ENCODE results near the gene MACIR. TPM values are rescaled to one million over a fixed set of nuclear protein-coding genes. Genes with fewer than 3 reads are reported as not detected.
"Not testable (repeated sequence)": the region's sequence is repeated elsewhere in the genome, so short reads cannot be mapped to it uniquely, and the experiment has no call there.

The MACIR gene, protein sequence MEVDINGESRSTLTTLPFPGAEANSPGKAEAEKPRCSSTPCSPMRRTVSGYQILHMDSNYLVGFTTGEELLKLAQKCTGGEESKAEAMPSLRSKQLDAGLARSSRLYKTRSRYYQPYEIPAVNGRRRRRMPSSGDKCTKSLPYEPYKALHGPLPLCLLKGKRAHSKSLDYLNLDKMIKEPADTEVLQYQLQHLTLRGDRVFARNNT
- 3.7 and 7.1 TPM in 2 replicates for total RNA-seq

DNA sequence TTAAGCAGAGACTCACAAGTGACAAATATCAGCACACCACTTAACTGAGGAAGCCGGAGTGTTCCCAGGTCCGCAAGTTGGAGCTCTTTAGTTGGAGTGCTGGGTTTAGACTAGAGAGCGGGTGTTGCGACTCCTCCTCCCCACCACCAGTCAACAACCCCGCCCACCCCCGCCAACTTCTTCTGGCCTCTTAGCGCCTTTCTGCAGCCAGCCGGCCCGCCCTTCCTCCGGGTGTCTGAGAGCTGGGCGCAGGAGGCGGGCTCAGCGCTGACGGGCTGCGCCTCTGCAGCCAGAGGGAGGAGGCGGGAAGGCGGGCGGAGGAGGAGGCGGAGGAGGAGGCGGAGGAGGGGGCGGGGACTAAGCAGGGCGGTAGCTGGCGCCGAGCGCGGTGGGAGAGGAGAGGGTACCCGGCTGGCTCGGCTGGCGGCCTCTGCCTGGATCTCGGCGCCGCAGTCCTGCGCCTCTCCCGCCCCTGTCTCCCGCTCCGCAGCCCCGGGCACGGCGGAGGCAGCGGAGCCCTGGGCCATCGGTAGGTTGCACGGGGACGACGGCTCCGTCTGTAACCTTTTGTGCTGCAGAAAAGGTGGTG, at the start of gene MACIR:
MACIR (plus strand) TSS at position 396 of the 589 bp plus-strand sequence. CDS start 17,157 bp downstream, outside the sequence.
- DNase-seq (ENCODE audit: low read depth in 2 of 2) = peak; percentile 77 to 98

DNA sequence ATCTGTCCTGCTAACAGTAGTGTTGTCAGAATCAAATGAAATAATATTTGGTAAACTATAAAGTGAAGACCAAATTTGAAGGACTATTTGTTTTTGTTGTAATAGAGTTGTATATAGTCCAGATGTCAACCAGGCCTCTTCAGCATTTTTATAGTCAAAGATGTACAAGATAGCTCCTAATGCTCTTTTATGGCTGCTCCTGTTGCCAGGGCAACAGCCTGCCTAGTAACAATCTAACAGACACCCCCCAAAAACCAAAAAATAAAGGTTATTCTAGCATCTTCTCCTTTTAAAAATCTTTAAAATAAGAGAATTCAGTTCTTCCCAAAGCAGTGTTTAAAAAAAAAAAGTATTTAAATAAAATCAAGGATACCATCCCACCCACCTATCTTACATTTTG, 49.5 kb upstream of the MACIR start:
- DNase-seq (ENCODE audit: low read depth in 2 of 2) = no peak

DNA sequence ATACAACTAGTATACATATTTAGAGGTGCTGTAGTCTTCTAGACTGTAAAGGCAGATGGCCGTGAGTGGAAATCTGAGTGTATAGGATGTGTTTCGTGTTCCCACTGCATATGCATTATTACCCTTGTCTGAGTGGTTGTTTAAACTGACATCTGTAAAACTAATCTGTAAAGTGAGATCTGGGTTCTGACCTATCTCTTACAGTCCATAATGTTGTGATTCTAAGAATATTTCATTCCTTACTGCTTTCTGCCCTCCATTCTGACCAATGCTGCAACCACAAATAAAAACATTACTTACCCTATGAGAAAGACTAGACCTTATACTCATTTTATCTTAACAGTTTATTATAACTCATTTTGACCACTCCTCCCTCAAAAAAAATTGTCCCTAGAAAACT, 47.6 kb upstream of the MACIR start:
- DNase-seq (ENCODE audit: low read depth in 2 of 2) = no peak

DNA sequence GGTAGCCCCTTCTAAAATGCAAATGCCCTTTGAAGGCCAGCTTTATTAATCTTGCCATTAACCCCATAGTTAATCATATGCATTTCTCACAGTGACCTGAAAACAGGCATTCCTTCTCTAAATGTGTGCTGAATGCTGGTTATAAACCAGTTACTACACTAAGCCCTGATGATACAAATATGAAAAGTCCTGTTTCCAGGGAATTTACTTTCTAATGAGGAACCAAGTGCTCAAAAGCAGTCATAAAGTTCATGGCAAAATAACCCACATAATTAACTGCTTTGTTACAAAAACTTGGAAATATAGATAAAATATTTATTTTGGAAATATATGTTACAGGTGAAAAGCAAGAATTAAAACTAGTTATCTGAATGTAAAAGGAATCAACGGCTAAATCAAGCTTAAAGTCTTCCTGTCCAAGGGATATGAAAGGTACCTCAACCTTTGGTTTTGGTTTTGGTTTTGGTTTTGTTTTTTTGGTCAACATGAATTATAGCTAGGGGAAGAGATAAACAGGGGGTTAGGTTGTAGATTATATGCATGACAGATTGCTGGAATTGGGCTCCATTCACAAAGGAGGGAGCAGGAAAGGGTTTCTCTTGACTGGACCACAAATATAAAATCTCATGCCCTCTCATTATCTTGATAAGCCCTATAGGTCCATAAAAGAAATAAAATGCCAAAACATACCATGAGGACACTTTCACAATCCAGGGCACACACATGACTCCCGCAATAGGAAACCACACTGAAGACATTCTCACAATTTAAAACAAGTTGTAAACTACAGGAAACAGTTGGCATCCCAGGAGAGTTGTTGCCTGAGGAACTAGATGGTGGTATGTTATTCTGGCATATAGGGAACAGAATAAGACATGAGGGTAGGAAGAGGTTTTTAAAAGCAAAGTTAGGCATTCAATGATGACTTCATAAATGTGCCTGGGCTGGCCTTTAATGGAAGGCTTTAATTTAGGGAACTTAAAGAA, 46.7 kb upstream of the MACIR start:
- DNase-seq (ENCODE audit: low read depth in 2 of 2) = no peak

DNA sequence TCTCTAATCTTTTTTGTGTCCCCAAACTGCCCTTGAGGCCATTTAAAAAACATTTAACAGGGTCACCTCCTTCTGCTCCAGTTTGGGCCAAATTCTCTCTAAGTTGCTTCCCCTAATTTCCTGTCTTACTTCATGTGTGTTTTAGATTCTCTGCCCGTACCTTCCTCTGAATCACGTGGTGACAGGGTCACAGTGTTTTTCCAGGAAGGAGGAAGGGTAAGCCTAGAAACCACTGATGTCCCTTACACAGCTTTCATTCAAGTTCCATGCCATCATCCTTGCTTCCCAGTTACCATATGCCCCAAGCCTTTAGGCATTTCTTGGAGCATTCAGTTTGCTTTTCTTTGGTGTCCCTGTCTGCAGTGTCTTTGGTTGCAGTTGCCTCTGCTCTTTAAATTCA, 42.4 kb upstream of the MACIR start:
- peak; percentile 57 to 58 for DNase-seq (ENCODE audit: low read depth in 2 of 2)

DNA sequence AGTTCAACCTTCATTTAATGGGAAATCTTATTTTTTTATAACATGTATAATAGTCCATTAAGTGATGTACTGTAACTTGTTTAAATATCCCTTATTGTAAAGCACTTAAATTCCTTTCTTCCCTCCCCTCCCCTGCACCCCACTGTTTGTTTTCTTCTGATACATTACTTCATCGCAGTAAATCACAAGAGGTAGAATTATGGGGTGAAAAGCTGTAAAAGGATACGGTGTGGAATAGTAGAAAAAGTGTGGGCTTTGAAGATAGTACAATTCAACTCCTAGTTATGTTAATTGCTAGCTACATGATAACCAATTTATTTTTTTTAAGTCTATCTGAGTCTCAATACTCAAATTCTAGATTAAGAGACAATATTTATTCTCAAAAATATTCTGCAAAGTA, 41.9 kb upstream of the MACIR start:
- DNase-seq (ENCODE audit: low read depth in 2 of 2) = no peak

DNA sequence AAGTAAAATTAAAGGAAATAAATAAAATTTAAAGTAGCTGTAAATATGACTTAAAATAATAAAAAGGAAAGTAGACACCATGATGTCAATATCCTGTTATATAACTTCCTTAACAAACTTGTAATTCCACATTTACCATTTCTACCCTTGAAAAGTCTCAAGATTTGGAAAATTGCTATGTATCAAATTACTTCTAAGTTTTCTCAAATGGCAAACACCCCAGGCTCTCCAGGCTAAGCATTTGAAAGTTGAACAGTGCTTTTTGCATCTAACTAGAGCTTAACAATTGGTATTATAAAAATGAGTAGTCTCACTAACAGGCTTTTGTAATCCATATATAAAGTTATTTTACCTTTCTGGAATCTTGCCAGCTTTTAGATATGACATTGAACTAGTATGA, 41.5 kb upstream of the MACIR start:
- no peak for DNase-seq (ENCODE audit: low read depth in 2 of 2)

DNA sequence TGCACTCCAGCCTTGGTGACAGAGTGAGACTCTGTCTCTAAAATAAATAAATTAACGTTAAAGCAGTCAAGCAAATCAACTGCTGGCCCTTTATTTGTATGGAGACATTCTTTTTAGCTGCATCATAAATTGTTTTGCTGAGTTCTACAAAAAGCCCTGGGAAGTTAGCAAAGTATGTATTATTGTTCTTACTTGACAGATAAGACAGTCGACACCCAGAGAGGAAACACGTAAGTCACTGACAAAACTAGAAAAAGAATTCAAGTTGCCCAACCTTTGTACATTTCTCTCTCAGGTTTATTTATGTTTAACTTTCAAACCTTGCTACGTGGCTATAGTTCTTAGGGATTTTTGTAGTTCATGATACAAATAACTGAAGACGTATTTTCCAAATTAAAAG, 40.4 kb upstream of the MACIR start:
- peak; percentile 62 to 94 for DNase-seq (ENCODE audit: low read depth in 2 of 2)

DNA sequence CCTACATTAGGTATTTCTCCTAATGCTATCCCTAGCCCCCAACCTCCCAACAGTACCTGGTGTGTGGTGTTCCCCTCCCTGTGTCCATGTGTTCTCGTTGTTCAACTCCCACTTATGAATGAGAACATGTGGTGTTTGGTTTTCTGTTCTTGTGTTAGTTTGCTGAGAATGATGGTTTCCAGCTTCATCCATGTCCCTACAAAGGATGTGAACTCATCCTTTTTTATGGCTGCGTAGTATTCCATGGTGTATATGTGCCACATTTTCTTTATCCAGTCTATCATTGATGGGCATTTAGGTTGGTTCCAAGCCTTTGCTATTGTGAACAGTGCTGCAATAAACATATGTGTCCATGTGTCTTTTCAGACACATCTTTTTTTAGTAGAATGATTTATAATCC, 39.5 kb upstream of the MACIR start:
- not testable (repeated sequence) for DNase-seq (ENCODE audit: low read depth in 2 of 2)

DNA sequence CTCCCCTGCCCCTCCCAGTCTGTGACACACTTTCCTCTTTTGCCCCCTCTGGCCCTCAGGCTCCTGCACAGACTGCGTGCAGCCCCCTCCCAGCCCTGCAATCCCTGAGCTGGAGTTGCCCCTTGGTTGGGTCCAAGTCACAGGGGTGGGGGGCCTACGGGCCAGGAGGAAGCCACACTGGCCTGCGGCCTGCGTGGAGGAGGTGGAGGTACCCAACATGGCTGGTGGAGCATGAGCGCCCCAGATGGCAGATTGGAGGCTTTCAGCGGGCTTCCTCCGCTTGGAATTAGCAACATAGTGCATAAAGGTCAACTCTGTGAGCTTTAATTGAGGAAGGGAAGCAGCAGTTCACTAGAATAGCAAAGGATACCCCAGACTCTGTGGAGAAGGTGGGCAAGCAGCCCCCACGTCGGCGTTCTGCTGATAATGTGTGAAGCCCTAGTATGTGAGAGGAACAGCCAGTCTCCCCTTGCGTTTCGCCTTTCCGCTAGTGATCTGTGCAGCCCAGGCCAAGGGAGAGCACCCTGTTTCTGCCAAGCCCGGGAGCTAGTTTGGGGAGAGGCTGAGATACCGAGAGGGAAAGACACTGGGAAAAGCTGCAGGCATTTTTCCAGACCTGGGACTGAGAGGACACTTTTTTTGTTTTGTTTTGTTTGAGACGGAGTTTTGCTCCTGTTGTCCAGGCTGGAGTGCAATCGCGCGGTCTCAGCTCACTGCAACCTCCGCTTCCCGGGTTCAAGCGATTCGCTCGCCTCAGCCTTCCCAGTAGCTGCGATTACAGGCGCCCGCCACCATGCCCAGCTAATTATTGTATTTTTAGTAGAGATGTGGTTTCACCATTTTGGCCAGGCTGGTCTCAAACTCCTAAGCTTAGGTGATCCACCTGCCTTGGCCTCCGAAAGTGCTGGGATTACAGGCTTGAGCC, 35.3 kb upstream of the MACIR start:
- no peak for DNase-seq (ENCODE audit: low read depth in 2 of 2)

DNA sequence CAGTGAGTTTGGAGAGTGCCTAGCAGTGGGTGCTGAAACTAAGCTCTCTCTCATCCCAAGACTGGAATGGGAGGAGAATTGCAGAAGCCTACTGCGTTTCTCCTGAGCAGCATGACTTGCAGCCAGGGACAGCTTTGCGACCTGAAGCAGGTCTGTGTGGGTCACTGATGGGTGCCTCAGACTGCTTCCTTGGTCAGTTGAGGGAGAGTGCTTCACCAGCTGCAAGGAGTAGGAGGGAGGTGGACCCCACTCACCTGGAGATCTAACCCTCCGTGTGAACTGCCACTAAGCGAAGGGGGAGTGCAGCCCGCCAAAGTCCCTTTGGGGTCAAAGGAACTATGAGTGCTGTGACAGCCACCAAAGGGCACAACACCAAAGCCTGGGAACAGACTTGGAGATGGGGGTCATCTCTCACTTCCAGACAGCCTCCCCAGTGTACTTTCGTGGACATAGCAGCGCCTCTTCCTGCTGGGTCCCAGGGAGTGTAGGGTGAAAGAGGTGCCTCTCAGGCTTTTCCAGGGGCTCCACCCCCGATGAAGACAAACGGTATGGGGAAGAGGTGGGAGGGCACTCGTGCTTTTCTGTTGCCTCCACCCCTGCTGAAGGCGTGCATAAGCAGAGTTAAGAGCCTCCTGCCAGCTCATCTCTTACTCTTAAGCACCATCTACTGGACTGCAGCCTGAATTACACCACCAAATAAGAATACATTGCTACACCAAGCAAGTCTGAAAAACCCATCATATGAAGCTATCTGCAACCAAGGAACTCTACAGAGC, 34.3 kb upstream of the MACIR start:
- peak; percentile 82 to 85 for DNase-seq (ENCODE audit: low read depth in 2 of 2)

DNA sequence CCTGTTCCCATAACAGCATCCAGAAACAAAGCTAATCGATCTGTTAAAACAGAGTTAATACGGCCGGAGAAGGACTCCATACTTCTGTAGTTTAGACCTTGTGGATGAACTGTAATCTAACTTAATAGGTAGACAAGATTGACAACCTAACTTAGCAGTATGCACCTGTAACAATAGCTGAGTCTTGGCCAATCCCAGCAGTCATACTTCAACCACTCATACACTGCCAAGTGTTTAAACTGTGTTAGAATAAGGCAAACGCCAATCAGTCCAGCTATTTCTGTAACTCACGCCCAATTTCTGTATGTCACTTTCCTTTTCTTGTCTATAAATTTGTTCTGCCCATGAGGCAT, 33.7 kb upstream of the MACIR start:
- DNase-seq (ENCODE audit: low read depth in 2 of 2) = no peak

DNA sequence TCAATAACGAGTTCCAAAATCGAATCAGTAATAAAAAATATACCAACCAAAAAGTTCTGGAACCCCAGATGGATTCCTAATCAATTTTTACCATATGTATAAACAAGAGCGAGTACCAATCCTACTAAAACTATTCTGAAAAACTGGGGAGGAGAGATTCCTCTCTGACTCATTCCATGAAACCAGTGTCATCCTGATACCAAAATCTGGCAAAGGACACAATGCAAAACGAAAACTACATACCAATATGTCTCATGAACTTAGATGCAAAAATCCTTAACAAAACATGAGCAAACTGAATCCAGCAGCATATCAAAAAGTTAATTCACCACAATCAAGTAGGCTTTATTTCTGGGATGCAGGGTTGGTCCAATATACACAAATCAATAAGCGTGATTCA, 30.5 kb upstream of the MACIR start:
- no peak for DNase-seq (ENCODE audit: low read depth in 2 of 2)

DNA sequence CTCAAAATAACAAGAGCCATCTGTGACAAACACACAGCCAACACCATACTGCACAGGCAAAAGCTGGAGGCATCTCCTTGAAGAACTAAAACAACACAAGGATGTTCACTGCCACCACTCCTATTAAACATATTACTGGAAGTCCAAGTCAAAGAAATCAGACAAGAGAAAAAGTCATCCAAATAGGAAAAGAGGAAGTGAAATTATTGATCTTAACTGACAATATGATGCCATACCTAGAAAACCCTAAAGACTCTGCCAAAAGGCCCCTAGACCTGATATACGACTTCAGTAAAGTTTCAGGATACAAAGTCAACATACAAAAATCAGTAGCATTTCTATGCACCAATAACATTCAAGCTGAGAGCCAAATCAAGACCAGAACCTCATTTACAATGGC, 30.0 kb upstream of the MACIR start:
- DNase-seq (ENCODE audit: low read depth in 2 of 2) = no peak

DNA sequence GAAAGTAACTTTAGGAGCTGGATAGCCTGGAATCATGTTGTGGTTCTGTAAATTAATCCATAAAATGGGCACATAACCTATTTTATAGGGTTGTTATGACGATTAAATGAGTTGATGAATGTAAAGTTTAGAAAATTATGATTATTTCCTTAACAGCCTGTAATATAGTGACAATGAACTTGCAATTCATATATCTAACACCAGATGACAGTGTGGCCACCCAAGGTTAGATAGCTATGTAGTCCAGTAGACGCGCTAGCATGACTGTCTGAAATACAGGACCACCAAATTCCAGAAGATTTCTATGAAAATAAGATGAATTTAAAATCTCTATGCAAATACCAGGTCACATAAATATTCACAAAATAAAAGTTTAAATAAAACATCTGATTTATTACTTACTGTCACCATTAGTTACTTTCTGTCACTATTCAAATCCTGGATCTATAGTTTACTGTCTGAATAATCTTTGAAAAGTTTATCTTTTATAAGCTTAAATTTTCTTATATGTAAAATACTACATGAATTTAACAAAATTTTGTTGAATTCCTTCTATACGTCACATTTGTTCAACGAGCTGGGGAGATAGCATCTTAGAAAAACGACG, 26.1 kb upstream of the MACIR start:
- peak; percentile 64 to 76 for DNase-seq (ENCODE audit: low read depth in 2 of 2)

DNA sequence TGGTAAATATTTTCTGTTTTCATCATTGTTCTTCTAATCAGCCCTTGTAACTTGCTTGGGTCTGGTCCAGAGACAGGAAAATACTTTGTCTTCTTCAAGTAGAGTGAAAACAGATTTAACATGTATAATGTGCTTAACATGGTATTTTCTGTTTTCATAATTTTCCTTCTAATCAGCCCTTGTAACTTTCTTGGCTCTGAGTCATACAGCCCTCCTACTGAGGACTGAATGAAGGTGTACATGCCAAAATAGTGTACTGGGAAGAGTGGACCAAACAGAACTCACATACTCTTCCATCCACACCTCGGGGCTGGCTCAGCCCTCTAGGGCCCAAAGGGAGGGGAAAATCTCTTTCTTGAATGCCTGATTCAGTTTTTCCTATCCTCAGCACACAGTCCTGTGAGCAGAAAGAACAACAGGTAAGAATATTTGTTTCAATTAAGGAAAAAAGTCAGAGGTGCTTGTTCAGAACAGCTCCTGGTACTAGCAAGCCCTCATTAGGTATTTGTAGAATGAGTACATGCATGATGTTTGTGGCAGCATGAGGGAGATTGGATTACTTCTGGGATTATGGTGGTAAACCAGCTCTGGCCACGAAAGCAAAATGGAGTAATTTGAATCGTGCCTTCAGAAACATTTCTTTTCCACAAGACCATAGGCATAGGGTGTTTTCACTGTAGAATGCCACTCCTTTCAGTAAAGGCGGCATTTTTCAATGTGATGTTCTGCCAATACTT, 24.2 kb upstream of the MACIR start:
- no peak for DNase-seq (ENCODE audit: low read depth in 2 of 2)

DNA sequence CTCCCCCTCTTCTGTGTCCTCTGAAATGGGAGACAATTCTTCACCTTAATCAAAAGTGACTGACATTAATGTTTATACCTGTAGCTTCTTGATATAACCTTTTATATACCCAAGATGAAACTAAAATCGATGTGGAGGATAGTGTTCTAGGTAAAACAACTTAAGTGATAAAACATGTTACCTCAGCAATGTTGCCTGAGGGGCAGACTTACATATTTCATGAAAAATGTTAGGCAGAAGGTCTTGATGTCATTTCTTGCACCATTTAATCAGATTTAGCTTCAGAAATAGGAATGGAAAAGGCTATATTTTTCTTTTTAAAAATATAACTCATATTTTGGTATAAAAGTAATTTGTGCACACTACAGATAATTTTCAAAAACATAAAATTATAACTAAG, 22.7 kb upstream of the MACIR start:
- DNase-seq (ENCODE audit: low read depth in 2 of 2) = no peak

DNA sequence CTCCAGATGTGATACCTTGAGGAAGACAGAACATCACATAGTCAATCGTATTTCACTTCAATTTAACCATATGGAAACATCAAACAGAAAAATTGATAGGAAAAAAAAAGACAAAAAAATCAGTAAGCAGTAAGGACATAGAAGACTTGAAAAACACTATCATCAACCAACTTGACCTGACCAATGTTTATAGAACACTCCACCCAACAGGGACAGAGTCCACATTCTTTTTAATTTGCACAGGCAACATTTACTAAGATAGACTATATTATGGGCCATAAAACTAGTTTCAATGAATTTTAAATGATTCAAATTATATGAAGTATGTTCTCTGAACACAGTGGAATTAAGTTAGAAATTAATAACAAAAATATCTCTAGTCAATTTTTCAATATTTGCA, 20.8 kb upstream of the MACIR start:
- DNase-seq (ENCODE audit: low read depth in 2 of 2) = no peak

DNA sequence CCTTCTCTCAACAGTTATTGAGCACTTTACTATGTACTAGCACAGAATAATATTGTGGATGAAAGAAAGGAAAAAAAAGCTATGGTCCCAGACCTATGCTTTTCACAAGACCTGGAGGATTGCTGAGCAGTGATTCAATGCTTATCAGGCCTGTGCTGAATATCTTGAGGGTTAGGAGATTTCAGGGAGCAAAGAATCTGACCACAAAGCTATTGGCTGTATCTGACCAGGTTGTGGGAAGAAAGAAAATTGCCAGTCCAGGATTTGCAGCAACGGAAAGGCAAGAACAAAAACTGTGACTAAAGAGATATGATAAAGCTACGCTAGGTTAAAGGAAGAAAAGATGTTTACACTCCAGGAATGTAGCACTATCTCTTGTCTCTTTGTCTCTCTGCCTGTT, 14.9 kb upstream of the MACIR start:
- no peak for DNase-seq (ENCODE audit: low read depth in 2 of 2)

DNA sequence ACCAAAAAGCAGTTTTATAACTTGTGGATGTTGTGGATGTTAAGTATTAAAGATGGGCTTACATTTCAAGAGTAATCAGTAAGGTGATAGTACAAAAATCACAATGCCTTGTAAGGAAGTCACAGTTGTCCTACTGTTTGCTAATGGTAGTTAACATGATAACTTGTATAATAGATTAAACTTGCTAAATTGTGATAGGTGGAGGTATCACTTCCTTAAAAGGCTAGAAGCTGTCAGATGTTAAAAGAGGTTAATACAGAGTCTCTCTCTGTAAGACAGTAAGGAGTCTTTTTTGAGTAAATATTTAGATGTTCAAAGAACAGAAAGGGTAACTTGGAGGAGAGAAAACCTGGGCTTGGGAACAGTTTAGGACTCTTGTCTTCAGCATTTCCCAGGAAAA, 14.2 kb upstream of the MACIR start:
- DNase-seq (ENCODE audit: low read depth in 2 of 2) = no peak
